K562 (cell line): ENCODE results near the gene ZNF768. TPM values are rescaled to one million over a fixed set of nuclear protein-coding genes. Genes with fewer than 3 reads are reported as not detected.

ENCODE experiments used
- E2F4 ChIP-seq: sonication (generic); formaldehyde crosslinking; IDR thresholded peaks from 2 replicates; pipeline ENCODE4 v1.8.0; 2022; ENCODE audit warnings: mild to moderate bottlenecking, low read depth, missing genetic modification reagents
- ETV1 ChIP-seq: fragments of 450-650 bp; conservative IDR thresholded peaks from 2 replicates; pipeline ENCODE4 v1.6.1; 2016; ENCODE audit warnings: missing genetic modification characterization, control low read depth, low read depth, missing compliant biosample characterization
- FOXP1 ChIP-seq: sonication (generic); formaldehyde crosslinking; IDR thresholded peaks from 2 replicates; pipeline ENCODE4 v1.8.0; 2022; ENCODE audit warnings: mild to moderate bottlenecking, missing genetic modification reagents
- HCFC1 ChIP-seq: IDR thresholded peaks from 2 replicates; pipeline ENCODE4 v1.6.1; 2012; ENCODE audit warnings: low read depth, low read length, improper control_type of control experiment
- JUND ChIP-seq, 2 experiments: IDR thresholded peaks; 2 replicates in 1 of 2; 3 replicates in 1 of 2; pipeline ENCODE4 v1.6.1; 2011; ENCODE audit warnings: borderline replicate concordance in 2 of 2, low read depth in 2 of 2, low read length in 2 of 2, improper control_type of control experiment in 1 of 2, missing biosample characterization in 1 of 2, missing genetic modification characterization in 1 of 2, missing genetic modification reagents in 1 of 2
- KAT2B ChIP-seq: IDR thresholded peaks from one replicate; pipeline ENCODE4 v1.6.1; 2012; ENCODE audit warnings: low read depth, mild to moderate bottlenecking, control low read depth, inconsistent platforms, low read length, moderate library complexity
- SAP30 ChIP-seq: fragments of 200-600 bp; sonication (generic); IDR thresholded peaks from 2 replicates; pipeline ENCODE4 v1.6.1; 2012; ENCODE audit warnings: borderline replicate concordance, low read depth, mild to moderate bottlenecking, moderate library complexity, low read length, control low read depth, inconsistent platforms; ENCODE audit not compliant: insufficient read depth, poor library complexity, severe bottlenecking
- SETDB1 ChIP-seq: IDR thresholded peaks from one replicate; pipeline ENCODE4 v1.6.1; 2012; ENCODE audit warnings: low read length, control low read depth, inconsistent platforms
- TSHZ1 ChIP-seq: fragments of 250-450 bp; sonication (Bioruptor Pico); IDR thresholded peaks from 2 replicates; pipeline ENCODE4 v1.4.0; 2020; ENCODE audit warnings: mild to moderate bottlenecking, moderate library complexity
- ZC3H11A ChIP-seq: IDR thresholded peaks from 2 replicates; pipeline ENCODE4 v1.6.1; 2012; ENCODE audit warnings: low read depth, low read length, improper control_type of control experiment
- ZFX ChIP-seq: sonication (generic); formaldehyde crosslinking; IDR thresholded peaks from 2 replicates; pipeline ENCODE4 v1.8.0; 2022; ENCODE audit warnings: mild to moderate bottlenecking, missing genetic modification reagents, moderate library complexity
- ZNF655 ChIP-seq: fragments of 250-450 bp; sonication (Bioruptor Pico); IDR thresholded peaks from 2 replicates; pipeline ENCODE4 v1.5.0; 2021
- ZNF668 ChIP-seq: fragments of 250-450 bp; sonication (Bioruptor Pico); IDR thresholded peaks from 2 replicates; pipeline ENCODE4 v1.8.0; 2022; ENCODE audit warnings: mild to moderate bottlenecking, inconsistent platforms
- ZNF699 ChIP-seq: fragments of 250-450 bp; sonication (Bioruptor Pico); IDR thresholded peaks from 2 replicates; pipeline ENCODE4 v1.8.0; 2021; ENCODE audit warnings: mild to moderate bottlenecking, moderate library complexity; ENCODE audit not compliant: insufficient replicate concordance
- polyA plus RNA-seq, 8 experiments: library from polyadenylated mRNA; depleted of rRNA in 4 of 8; stranded (reverse) in 5 of 8; unstranded in 3 of 8; fragments of >200 nt; fragmentation: Nextera tagmentation in 2 of 8; fragmentation: Illumina TruSeq in 1 of 8; extraction: Ambion mirVana in 2 of 8; extraction: Trizol in 1 of 8; gene quantifications; 2 replicates each; pipeline versions ENCODE4 v1.2.1 to v1.2.3, GENCODE V29; 2011 to 2014; ENCODE audit warnings: inconsistent platforms in 1 of 8, missing spikeins in 1 of 8
- total RNA-seq, 7 experiments: library from RNA; depleted of rRNA in 6 of 7; stranded (reverse); fragments of >200 nt in 6 of 7; fragmentation: Illumina TruSeq in 2 of 7; extraction: Trizol in 2 of 7; gene quantifications; 2 replicates each; pipeline versions ENCODE4 v1.2.1 to v1.2.3, GENCODE V29; 2011 to 2021; ENCODE audit warnings: low replicate concordance in 1 of 7
- TF ChIP-seq, protein P1 (sequence below): fragments of 250-450 bp; sonication (Bioruptor Pico); IDR thresholded peaks from 2 replicates; pipeline ENCODE4 v1.4.0; 2020
- TF ChIP-seq, protein P2 (sequence below): sonication (generic); formaldehyde crosslinking; IDR thresholded peaks from 2 replicates; pipeline ENCODE4 v1.8.0; 2023; ENCODE audit warnings: mild to moderate bottlenecking, missing genetic modification reagents

The ZNF768 gene
- total and polyA plus RNA-seq, 9 of the 15 experiments (the other 6 are each of a cell fraction or from before 2014, with no cell fraction given): 0.13 to 50.7 (median 26.9) TPM

GRCh38 chr16:30534368-30535105 lies 8.2 kb upstream of the ZNF768 start, which contains the start of gene ZNF747 (continued):
- TF ChIP-seq JUND (IDR thresholded peaks at IDR 0.05; ENCODE audit: borderline replicate concordance, low read depth, low read length): peak; percentile 41
- TF ChIP-seq JUND (tag; IDR thresholded peaks at IDR 0.05; ENCODE audit: borderline replicate concordance, low read depth, low read length): no peak
- TF ChIP-seq SETDB1: no peak
- peak; percentile 58; the same call in 1 of the 2 replicates for TF ChIP-seq FOXP1
- no peak for TF ChIP-seq E2F4 (CRISPR knock-in tag)
- no peak for TF ChIP-seq KAT2B
- TF ChIP-seq, protein P1, sequence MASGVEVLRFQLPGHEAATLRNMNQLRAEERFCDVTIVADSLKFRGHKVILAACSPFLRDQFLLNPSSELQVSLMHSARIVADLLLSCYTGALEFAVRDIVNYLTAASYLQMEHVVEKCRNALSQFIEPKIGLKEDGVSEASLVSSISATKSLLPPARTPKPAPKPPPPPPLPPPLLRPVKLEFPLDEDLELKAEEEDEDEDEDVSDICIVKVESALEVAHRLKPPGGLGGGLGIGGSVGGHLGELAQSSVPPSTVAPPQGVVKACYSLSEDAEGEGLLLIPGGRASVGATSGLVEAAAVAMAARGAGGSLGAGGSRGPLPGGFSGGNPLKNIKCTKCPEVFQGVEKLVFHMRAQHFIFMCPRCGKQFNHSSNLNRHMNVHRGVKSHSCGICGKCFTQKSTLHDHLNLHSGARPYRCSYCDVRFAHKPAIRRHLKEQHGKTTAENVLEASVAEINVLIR (CRISPR knock-in tag): peak; percentile 31; the same call in 1 of the 2 replicates
- TF ChIP-seq ETV1 (tag): peak; percentile 36; the same call in 1 of the 2 replicates
- TF ChIP-seq, protein P2, sequence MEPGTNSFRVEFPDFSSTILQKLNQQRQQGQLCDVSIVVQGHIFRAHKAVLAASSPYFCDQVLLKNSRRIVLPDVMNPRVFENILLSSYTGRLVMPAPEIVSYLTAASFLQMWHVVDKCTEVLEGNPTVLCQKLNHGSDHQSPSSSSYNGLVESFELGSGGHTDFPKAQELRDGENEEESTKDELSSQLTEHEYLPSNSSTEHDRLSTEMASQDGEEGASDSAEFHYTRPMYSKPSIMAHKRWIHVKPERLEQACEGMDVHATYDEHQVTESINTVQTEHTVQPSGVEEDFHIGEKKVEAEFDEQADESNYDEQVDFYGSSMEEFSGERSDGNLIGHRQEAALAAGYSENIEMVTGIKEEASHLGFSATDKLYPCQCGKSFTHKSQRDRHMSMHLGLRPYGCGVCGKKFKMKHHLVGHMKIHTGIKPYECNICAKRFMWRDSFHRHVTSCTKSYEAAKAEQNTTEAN (CRISPR knock-in tag): 0 out of 2 replicates have a peak, but pooled peaks have one; percentile 56
- TF ChIP-seq TSHZ1: no peak
- TF ChIP-seq ZNF699 (CRISPR knock-in tag): no peak
- TF ChIP-seq ZNF655 (CRISPR knock-in tag): no peak
- no peak for TF ChIP-seq ZC3H11A
- TF ChIP-seq HCFC1: peak; percentile 91
- TF ChIP-seq SAP30: peak; percentile 13
- no peak for TF ChIP-seq ZNF668 (CRISPR knock-in tag)
- peak; percentile 98 for TF ChIP-seq ZFX (CRISPR knock-in tag)
